ENCODE data around the gene CDK6.

Gene CDK6

GRCh38 chr7:92848851-92849250 lies 12.5 kb upstream of the CDK6 start:
- ChIA-PET POLR2A (no interaction called here), CTCF (interaction anchor here (1.7 kb wide), 1 partner anchor 16 kb away, joined by 6 read pairs; no protein-coding TSS in a partner anchor)
- no peak for TF ChIP-seq CTCF (IDR thresholded peaks at IDR 0.05; ENCODE audit: control extremely low read depth, extremely low read depth, low read depth, missing control alignments)
- no peak for DNase-seq (ENCODE audit: extremely low spot score)

GRCh38 chr7:92848441-92848840 lies 12.1 kb upstream of the CDK6 start:
- POLR2A ChIA-PET: no interaction called here
- TF ChIP-seq CTCF (IDR thresholded peaks at IDR 0.05; ENCODE audit: control extremely low read depth, extremely low read depth, low read depth, missing control alignments): no peak
- CTCF ChIA-PET: interaction anchor here (1.7 kb wide), 1 partner anchor 16 kb away, joined by 6 read pairs; no protein-coding TSS in a partner anchor
- no peak for DNase-seq (ENCODE audit: extremely low spot score)

DNA sequence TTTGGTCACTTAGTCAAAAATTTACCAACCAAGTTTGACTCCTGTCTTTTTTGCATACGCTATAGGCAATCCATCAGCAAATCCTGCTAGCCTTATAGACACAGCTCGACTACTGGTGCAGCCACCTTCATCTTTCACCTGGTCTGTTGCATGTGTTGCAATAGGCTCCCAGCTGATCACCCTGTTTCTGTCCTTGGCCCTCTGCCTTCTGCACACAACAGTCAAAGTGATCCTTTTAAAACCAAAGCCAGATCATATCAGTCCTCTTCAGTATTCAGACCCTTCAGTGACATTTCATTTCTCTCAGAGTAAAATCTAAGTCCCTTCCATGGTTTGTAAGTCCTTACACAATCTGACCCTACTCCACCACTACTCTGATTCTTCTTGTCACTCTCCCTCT lies 10.9 kb upstream of the CDK6 start:
- ChIA-PET POLR2A (no interaction called here), CTCF (interaction anchor here (2.0 kb wide), 1 partner anchor 14 kb away, joined by 4 read pairs; no protein-coding TSS in a partner anchor)
- DNase-seq (ENCODE audit: extremely low spot score): no peak
- TF ChIP-seq CTCF (IDR thresholded peaks at IDR 0.05; ENCODE audit: control extremely low read depth, extremely low read depth, low read depth, missing control alignments): no peak

- ChIA-PET POLR2A (no interaction called here), CTCF (interaction anchor here (1.0 to 2.0 kb wide), 2 partner anchors 13 to 20 kb away, joined by 3 to 4 read pairs; no protein-coding TSS in a partner anchor)
- no peak for TF ChIP-seq CTCF (IDR thresholded peaks at IDR 0.05; ENCODE audit: control extremely low read depth, extremely low read depth, low read depth, missing control alignments)
- no peak for DNase-seq (ENCODE audit: extremely low spot score)
Observed at GRCh38 chr7:92845736-92846135, 9.4 kb upstream of the CDK6 start.

DNA sequence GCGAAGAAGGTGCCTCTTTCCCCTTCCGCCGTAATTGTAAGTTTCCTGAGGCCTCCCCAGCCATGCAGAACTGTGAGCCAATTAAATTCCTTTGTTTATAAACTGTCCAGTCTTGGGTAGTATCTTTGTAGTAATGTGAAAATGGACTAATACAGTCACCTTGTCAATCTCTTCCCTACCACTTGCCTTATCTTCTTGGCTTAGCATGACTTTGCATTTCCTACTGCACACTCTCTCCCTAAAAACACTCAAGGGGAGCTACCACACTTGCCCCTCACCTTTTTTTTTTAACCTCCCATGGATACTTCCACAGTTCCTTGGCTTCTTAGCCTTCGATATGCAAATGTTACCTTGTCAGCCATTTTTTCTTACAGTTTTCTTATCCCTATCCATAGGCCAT lies 7.4 kb upstream of the CDK6 start:
- CTCF ChIA-PET: interaction anchor here (1.8 to 1.9 kb wide), 2 partner anchors 11 to 19 kb away, joined by 5 to 6 read pairs; no protein-coding TSS in a partner anchor
- DNase-seq (ENCODE audit: extremely low spot score): no peak
- POLR2A ChIA-PET: no interaction called here
- no peak for TF ChIP-seq CTCF (IDR thresholded peaks at IDR 0.05; ENCODE audit: control extremely low read depth, extremely low read depth, low read depth, missing control alignments)

- CTCF ChIA-PET: interaction anchor here (1.8 to 1.9 kb wide), 2 partner anchors 10 to 19 kb away, joined by 5 to 6 read pairs; no protein-coding TSS in a partner anchor
Observed at GRCh38 chr7:92843034-92843760, 6.8 kb upstream of the CDK6 start.

More at GRCh38 chr7:92843034-92843760, 6.8 kb upstream of the CDK6 start:
- no peak for DNase-seq (ENCODE audit: extremely low spot score)
- no peak for TF ChIP-seq CTCF (IDR thresholded peaks at IDR 0.05; ENCODE audit: control extremely low read depth, extremely low read depth, low read depth, missing control alignments)
- POLR2A ChIA-PET: no interaction called here

Measured in GM10248 (cell line).